H1 (cell line): ENCODE results near the gene CDH22.

Experiments
- CHD2 ChIP-seq: IDR thresholded peaks from 2 replicates; pipeline ENCODE4 v1.6.1; 2012; ENCODE audit warnings: low read length, improper control_type of control experiment
- EZH2 ChIP-seq: fragments of 200-600 bp; sonication (generic); IDR thresholded peaks from 2 replicates; pipeline ENCODE4 v1.7.1; 2012; ENCODE audit warnings: low read depth, mild to moderate bottlenecking, moderate library complexity, low read length, inconsistent platforms; ENCODE audit not compliant: severe bottlenecking
- NRF1 ChIP-seq: IDR thresholded peaks from 2 replicates; pipeline ENCODE4 v1.6.1; 2011; ENCODE audit warnings: mild to moderate bottlenecking, low read depth, low read length, improper control_type of control experiment
- POLR2A ChIP-seq, 2 experiments: IDR thresholded peaks; 1 replicate in 1 of 2; 2 replicates in 1 of 2; pipeline ENCODE4 v1.6.1; 2011; ENCODE audit warnings: low read depth in 2 of 2, low read length in 2 of 2, mild to moderate bottlenecking in 2 of 2; ENCODE audit errors: control extremely low read depth in 1 of 2
- POLR2AphosphoS5 ChIP-seq: IDR thresholded peaks from 2 replicates; pipeline ENCODE4 v1.6.1; 2011; ENCODE audit warnings: low read depth, low read length
- SAP30 ChIP-seq: fragments of 300-600 bp; sonication (generic); IDR thresholded peaks from 2 replicates; pipeline ENCODE4 v1.7.1; 2012; ENCODE audit warnings: low read length, moderate library complexity, mild to moderate bottlenecking, inconsistent platforms; ENCODE audit not compliant: insufficient read depth, insufficient replicate concordance
- SP1 ChIP-seq: IDR thresholded peaks from 2 replicates; pipeline ENCODE4 v1.6.1; 2011; ENCODE audit warnings: low read depth, low read length
- ZNF274 ChIP-seq: IDR thresholded peaks from 2 replicates; pipeline ENCODE4 v1.7.0; 2012; ENCODE audit warnings: low read length, borderline replicate concordance; ENCODE audit errors: extremely low read depth
- TF ChIP-seq, protein P1 (sequence below), 3 experiments: IDR thresholded peaks; 1 replicate in 2 of 3; 2 replicates in 1 of 3; pipeline versions ENCODE4 v1.5.1 to v1.6.1; 2011; ENCODE audit warnings: low read length in 3 of 3, mild to moderate bottlenecking in 3 of 3, inconsistent platforms in 2 of 3, low read depth in 1 of 3, moderate library complexity in 1 of 3; ENCODE audit not compliant: insufficient read depth in 1 of 3; ENCODE audit errors: control extremely low read depth in 1 of 3

DNA sequence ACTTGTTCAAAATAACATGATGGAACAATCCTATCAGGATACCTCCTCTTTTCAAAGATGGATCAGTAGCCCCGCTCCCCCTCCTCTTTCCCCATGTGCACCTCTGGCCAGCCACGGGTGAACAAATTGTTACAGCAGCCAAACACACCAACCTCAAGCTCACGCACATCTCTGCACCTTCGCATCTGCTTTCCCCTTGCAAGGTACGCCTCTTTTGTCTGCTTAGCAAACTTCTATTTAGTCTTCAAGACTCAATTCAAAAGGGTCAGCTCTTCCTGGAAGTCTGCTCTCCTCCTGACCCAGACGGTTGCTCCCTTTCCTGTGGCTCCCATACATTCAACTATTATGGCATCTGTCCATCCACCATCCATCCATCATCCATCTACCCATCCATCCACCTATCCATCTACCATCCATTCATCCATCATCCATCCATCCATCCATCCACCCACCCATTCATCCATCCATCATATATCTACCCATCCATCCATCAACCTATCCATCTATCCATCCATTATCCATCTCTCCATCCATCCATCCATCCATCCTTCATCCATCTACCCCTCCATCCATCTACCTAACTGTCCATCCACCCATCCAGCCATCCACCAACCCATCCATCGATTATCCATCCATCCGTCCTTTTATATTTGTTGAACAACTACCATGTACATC lies 36.3 kb upstream of the CDH22 start:
- no peak for TF ChIP-seq SP1
- TF ChIP-seq, protein P1, sequence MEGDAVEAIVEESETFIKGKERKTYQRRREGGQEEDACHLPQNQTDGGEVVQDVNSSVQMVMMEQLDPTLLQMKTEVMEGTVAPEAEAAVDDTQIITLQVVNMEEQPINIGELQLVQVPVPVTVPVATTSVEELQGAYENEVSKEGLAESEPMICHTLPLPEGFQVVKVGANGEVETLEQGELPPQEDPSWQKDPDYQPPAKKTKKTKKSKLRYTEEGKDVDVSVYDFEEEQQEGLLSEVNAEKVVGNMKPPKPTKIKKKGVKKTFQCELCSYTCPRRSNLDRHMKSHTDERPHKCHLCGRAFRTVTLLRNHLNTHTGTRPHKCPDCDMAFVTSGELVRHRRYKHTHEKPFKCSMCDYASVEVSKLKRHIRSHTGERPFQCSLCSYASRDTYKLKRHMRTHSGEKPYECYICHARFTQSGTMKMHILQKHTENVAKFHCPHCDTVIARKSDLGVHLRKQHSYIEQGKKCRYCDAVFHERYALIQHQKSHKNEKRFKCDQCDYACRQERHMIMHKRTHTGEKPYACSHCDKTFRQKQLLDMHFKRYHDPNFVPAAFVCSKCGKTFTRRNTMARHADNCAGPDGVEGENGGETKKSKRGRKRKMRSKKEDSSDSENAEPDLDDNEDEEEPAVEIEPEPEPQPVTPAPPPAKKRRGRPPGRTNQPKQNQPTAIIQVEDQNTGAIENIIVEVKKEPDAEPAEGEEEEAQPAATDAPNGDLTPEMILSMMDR (IDR thresholded peaks at IDR 0.05; ENCODE audit: control extremely low read depth in 1 of 3, insufficient read depth in 1 of 3, low read depth in 1 of 3, low read length in 3 of 3): no peak
- TF ChIP-seq EZH2: no peak
- no peak for TF ChIP-seq POLR2A (IDR thresholded peaks at IDR 0.05; ENCODE audit: control extremely low read depth in 1 of 2, low read depth in 2 of 2, low read length in 2 of 2)
- TF ChIP-seq SAP30: no peak
- no peak; the same call in 1 of the 2 replicates for TF ChIP-seq POLR2AphosphoS5
- TF ChIP-seq ZNF274: no peak
- TF ChIP-seq CHD2: no peak
- TF ChIP-seq NRF1: no peak
